SW480 (cell line): ENCODE measurements around the gene TMOD2.

Experiments used
- DNase-seq: peaks from one replicate; pipeline ENCODE4 v3.0.0-alpha.2; 2016; ENCODE audit warnings: low spot score

Gene TMOD2

DNA sequence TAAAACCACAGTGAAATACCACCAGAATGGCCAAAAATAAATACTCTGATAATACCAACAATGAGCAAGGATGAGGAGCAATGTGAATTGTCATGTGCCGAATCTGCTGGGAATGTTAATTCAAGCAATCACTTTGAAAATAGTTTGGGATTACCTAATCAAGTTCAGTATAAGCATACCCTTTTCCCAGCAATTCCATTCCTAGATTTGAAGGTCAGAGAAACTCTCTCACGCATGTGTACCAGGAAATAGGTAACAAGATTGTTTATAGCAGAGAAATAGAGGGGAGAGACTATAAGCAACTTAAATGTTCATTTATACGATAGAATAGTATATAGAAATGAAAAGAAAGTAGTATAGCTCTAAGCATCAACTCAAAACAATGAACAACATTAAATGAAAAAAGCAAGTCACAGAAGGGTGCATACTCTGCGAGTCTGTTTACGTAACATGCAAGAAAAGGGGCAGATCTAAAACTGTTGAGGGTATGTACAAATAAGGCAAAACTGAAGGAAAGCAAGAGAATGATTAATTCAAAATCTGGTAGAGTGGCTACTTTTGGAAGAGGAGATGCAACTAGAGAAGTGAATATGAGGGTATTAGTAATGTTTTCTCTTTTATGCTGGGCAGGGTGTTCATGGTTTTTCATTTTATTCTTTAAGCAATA is 105.5 kb downstream of the TMOD2 start:
- DNase-seq, result no peak

DNA sequence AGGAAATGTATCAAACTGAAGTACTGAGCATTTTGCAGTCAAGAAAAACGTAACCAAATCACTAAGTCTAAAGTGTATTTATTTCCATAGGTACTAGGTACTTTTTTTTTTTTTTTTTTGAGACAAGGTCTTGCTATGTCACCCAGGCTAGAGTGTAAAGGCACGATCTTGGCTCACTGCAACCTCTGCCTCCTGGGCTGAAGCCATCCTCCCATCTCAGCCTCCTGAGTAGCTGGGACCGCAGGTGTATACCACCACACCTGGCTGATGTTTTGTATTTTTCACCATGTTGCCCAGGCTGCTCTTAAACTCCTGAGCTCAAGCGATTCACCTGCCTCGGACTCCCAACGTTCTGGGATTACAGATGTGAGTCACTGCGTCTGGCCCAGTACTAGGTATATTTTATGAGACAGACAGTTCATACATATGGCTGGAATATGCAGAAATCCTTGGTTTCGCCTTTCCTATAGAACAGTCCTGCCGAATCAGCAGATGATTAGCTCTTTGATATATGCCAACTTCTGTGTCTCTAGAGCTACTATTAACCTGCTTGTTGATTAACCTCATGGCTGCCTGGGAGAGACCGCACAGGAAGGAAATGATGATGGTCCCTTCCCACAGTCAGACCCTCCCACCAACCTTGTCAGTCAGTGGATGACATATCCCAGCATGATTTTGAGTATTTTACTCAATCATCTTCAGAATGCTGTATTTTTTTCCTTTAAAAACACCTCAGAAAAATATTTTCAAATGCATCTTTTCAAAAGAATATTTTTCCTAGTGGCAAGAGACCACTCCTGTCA is 110.4 kb downstream of the TMOD2 start:
- no peak for DNase-seq

DNA sequence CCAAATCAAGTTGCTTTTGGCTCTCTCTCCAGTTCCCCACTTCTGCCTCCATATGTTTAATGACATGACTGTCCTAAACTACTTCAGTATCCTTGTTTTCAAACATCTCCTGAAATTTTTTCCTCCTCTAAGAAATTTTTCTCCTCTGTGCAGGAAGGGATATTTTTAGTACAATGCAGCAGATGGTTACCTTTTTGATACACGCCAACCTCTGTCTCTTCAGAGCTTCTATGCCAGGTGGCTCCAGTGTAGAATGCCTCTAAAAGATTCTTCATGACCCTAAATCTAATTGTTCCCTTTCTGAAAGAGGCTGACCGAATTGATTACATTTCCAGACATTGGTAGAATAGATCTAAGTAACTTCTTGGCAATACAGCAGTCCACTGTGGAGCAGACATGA is 111.7 kb downstream of the TMOD2 start:
- no peak for DNase-seq

DNA sequence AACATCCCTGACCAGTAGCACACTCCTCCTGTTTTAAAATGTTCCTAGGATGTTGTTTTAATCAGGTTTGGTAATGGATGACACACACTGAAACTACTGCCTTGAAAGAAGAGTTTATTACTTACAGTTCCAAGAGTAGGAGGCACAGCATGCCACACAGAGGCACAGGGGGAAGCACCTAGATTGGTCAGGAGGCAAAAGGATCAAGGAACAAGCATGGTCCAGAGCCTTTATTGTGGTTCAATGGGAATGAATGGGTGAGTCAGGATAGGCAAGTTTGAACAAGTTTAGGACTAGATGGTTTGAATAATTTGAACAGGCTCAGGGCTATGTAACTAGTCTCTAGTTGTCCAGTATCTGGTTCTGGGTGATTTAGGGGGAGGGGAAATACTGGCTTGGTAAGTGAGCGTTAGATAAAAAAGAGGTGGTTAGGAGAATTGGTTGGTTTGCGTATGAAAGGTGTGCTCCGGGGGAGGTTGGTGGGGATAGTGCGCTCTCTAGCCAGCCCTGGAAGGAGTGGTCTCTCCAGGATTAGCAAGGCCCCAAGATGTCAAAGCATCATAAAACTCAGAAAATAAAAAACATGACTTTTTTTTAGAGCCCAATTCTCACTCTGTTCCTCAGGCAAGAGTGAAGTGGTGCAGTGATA is 113.1 kb downstream of the TMOD2 start:
- peak; percentile 66 for DNase-seq

DNA sequence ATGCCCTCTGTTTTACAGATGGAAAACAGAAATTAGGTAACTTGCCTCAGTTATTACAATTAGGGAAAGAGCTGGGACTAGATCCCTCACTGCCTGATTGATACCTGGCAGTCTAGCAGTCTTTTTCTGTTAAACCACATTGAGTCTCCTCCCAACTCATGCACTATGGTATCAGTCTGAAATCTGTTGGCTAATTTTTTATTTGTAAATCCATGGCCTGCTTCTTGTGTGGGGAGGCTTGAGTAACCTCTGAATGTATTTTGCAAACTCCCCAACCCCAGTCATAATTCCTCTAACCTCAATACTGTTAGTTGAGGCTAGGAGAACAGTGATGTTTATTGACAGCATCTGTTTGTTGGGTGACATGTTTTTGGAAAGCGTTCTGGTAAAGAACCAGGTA is 113.9 kb downstream of the TMOD2 start:
- DNase-seq, result no peak
